T-helper 9 cell (primary cell): ENCODE results near the gene SMARCD1.

ENCODE experiments used
- DNase-seq: peaks from one replicate; pipeline ENCODE4 v3.0.0-alpha.2; 2020

Gene SMARCD1

DNA sequence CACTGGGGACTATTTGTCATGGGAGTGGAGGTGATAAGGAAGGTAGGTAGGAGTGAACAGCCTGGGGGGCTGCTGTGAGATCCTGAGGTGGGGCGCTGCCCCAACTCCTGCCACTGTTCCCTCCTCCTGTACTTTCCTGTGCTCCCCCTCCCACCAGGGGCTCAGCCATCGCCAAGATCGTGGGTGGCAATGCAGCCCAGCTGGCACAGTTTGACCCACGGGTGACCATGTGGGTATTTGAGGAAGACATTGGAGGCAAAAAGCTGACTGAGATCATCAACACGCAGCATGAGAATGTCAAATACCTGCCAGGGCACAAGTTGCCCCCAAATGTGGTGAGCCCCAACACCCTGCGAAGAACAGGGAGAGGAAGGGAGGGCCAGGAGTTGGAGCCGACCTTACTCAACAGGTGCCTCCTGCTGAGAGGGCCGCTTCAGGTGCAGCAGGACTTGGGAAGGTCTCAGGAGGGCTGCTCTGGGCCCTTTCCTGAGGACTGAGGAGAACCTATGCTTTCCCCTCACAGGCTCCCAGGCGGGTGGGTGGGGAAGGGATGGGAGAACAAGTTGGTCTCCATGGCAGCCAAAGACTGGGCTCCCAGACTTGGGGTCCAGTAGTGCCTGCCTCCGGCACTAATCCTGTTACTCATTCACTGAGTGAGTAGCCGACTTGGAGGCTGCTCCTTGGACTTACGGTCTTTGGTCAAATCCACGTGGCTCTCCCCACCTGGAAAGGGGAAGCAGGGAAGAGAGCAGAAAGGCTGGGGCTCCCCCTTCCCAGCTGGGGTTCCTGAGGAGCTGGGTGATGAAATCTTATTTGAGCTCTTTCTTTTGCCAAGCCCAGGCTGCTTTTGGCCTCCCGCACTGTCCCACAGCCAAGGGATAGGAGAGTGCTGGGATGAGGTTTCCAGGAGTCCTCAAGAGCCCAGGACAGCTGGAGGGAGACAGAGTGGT, 19.6 kb downstream of the SMARCD1 start:
- DNase-seq: no peak

DNA sequence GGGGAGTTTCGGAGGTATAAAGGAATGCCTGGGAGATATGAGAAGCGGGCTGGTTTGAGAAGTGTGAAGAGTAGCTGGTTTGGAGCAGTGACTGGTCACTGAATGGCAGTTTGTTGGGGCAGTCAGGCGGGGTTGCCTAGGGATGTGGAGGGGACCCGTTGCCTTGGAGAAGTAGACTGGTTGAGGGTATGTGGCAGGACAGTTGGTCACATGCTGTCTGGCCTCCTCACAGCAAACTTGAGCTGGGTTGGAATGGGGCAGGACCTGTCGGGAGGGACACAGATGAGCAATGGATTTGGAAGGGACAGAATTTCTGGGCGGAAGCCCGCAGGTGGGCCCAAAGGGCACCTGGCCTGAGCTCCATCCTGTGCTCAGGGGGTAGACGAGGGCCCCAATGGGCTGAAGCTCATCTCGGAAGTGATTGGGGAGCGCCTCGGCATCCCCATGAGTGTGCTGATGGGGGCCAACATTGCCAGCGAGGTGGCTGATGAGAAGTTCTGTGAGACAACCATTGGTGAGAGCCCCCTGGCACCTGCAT, 20.8 kb downstream of the SMARCD1 start:
- no peak for DNase-seq

DNA sequence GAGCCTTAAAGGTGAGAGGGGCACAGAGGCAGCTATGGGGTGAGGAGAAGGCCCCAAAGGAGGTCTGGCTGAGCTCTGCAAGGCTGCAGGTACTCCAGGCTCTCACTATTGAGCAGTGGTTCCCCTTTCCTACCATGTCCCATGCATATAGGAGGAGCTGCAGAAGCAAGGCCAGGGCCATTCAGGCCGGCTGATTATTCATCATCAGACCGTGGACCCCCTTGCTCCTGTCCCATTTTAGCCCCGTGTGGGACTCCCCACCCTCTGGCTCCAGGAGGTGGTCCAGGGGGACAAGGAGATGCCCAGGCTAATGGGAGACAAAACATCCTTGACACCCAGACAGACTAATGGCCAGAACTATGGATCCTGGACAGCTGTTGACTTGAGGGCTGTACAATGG, 21.8 kb downstream of the SMARCD1 start:
- DNase-seq: no peak

DNA sequence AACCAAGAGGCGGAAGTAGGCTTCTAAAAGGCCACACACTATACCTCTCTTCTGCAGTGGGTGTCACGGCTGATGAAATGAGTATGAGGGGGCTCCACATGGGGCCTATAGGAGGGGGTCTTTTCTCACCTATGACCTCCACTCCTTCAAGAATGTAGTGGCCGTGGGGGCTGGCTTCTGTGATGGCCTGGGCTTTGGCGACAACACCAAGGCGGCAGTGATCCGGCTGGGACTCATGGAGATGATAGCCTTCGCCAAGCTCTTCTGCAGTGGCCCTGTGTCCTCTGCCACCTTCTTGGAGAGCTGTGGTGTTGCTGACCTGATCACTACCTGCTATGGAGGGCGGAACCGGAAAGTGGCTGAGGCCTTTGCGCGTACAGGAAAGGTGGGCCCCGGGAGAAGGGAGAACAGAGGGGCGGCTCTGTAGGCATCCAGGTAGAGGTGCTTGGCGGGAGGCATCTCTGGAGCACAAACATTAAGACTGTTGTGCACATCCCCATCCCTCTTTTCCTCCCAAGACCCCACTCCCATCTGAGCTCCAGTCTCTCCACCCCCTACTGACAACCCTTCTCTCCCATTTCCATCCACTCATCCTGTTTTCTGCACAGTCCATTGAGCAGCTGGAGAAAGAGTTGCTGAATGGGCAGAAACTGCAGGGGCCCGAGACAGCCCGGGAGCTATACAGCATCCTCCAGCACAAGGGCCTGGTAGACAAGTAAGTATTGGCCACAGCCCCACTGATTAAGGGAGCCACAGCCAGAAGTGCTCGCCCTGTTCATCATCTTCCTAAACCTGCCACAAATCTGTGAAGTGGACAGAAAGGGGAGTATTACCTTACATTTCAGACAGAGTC, 22.5 kb downstream of the SMARCD1 start:
- no peak for DNase-seq

DNA sequence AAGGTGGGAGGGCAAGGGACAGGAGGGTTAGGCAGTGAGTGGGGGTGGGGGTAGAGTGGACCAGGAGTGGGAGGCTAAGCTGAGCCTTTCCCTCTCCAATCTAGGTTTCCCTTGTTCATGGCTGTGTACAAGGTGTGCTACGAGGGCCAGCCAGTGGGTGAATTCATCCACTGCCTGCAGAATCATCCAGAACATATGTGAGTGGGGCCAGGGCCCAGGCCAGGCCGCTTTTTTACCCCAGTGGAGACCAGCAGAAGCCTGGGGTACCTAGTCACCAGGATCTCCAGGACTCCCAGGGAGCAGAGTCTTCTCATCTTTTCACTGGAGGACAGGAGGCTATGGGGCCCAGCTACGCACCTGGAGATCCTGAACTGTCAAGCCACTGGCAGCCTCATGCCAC, 24.2 kb downstream of the SMARCD1 start:
- no peak for DNase-seq

DNA sequence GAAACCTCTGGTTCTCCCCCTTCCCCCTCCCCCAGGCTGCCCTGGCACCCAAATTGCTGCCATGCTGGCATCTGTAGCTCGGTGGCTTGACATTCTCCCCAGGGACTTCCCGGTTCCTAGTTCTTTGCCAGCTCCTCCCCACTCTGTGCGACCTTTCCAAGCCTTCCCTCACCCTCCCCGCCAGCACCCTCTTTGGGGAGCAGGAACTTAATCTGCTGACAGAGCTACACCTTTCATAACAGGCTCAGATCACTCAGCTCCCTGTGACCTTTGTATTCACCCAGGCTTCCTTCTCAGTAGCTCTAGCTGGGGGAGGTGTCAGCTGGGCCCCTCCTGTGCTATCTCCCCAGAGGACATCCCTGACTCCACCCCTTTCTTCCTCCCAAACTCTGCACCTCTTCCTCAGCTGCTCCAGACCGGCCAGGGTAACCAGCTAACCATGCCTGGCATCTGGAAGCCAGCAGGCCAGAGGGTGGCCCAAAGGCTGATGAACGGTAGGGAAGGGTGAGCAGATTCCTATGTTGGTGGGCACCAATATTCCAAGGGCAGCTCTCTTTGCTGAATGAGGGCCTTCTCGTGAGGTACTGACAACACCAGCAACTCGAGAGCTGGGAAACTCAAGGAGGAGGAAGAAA, 25.1 kb downstream of the SMARCD1 start:
- DNase-seq: no peak

DNA sequence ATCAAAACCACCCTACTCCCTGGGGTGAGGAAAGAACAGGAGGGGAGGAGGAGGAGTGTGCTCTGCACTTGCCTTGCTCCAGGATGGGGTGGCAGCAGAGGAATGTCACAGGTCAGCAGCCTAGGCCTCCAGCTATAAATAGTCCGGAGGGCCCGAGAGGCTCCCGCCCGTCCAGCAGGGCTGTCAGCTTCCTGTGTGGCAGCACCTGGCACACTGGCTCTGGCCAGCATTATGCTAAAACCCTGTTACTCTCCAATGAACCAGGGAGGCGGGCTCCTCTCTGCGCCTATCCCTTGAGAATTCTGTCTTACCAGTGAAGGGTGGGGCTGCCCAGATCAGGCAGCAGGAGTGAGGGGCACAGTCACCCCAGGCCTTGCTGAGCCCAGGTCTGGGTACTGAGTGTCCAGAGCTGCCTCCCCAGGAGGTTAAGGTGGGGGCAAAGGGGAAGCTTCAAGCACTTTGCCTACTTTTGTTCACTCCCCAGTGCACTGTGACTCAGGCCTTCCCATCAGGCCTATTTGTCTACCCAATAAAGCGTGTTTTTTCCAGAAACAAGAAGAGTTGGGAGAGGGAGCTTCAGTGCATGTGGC, 25.7 kb downstream of the SMARCD1 start:
- no peak for DNase-seq

DNA sequence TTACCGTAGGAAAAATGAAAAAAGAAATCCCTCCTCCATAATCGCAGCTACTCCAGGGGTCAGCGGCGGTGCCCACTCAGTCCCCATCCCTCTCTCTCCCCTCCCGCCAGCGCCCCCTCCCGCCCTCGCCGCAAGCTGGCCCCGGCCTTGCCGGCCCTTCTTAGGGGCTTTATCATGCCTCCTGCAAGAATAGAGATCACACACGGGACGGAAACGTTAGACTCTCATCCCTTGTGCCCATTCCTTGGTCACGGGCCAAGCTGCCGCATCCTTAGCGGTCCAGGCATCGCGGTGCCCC, 26.2 kb downstream of the SMARCD1 start:
- no peak for DNase-seq

DNA sequence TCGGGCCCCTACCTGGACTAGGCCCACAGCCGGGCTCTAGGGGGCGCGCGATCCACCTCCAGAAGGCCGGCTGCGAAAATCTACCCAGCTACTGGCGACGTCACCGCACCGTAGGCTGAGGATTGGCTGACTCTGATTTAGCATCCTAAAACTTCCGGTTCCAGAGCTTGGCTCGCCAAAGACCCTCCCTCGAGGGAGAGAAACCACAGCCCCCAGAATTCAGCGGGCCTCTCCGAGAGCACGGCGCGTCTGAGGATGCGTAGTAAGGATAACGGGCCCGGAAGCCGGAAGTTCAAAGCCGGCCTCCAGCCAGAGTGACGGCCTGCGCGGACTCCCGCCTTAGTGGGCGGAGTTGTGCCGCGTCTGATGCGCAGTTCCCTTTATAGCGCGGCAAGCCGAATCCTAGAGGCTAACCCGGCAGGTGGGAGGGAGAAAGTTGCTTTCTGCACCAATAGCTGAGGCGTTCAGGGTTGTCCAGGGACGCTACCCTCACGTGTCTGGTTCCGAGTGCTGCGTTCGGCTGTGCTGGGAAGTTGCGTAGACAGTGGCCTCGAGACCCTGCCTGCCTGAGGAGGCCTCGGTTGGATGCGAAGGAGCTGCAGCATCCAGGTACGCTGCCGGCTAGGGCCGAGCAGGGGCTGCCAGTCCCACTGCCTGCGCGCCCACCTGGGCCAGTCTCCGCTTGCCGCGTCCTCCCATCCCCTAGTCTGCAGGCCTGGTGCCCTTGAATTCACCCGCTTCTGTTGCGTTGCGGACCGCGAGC, 26.7 kb downstream of the SMARCD1 start, which contains the start of gene COX14:
Gene COX14, plus strand, starts transcription at position 544 of the 763 bp plus-strand sequence. CDS start 7,808 bp downstream, outside the sequence.
- DNase-seq: peak; percentile 99

DNA sequence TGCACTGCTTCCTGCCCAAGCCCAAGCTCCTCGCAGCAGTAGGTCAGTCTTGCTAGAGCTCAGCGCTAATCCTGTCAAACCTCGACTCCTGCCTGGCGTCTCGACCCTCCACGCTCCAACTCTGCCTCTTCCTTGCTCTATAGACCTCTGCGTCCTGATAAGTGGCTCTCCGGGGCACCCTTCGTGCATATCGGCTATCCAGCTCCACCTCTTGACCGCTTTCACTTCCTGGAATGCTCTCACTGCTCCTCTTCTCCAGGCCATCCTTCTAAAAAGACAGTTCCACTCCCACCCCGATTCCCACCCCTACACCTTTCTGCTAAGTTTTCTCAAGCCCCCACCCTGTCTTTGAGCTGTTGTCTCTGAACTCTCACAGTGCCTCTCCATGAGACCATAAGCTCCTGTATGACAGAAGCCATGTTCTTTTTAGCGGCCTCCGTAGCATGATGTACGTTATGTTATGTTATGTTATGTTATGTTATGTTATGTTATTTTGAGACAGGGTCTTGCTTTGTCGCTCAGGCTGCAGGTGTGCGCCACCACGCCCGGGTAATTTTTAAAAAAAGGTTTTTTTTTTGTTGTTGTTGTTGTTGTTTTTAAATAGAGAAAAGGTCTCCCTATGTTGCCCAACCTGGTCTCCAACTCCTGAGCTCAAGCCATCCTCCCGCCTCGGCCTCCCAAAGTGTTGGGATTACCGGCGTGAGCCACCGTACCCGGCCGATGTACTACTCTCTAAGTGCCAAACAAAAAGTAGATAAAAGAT, 27.5 kb downstream of the SMARCD1 start:
- DNase-seq: peak; percentile 10

DNA sequence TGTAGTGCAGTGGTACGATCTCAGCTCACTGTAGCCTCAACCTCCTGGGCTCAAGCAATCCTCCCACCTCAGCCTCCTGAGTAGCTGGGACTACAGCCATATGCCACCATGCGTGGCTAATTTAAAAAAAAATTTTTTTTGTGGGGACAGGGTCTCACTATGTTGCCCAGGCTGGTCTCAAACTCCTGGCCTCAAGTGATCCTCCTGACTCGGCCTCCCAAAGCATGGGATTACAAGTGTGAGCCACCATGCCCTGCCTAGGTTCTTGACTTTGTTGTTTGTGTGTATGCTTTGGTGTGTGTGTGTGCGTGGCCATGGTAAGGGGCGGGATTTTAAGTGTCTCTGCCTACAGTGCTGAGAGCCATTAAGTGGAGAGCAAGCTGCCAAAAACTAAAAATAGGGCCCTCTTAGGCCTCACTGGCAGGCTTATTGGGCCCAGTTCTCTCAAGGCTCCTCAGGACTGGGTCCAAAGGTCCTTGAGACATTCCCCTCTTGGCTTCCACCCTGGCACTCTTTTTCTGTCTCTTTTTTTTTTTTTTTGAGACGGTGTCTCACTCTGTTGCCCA, 32.0 kb downstream of the SMARCD1 start:
- no peak for DNase-seq

DNA sequence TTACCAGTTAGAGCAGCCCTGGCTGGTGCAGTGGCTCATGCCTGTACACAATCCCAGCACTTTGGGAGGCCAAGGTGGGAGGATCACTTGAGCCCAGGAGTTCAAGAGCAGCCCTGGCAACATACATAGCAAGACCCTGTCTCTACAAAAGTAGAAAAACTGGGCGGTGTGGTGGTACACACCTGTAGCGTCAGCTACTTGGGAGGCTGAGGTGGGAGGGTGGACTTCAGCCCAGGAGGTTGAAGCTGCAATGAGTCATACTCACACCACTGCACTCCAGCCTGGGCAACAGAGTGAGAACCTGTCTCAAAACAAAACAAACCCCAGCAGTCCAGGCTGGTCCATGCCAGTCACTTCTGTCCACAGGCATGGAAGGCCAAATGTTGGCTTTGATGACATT, 34.2 kb downstream of the SMARCD1 start:
- no peak for DNase-seq

DNA sequence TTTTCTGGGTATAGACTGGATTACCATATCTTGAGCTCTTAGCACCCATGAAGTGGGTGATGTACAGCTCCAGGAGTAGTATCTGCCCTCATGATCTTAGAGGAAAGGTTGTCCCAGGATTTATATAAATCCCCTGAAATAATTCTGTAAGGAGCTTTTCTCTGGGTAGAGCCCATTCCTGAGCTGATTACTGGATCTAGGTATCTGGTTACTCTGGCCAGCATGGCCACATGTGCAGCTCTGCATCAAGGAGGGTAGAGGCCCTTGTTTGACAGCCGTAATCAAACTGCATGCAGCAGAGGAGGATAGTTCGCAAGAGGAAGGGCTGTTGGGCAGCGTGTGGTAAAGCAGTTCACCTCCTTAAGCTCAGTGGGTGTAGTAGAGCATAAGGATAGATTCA, 35.4 kb downstream of the SMARCD1 start:
- DNase-seq: no peak

DNA sequence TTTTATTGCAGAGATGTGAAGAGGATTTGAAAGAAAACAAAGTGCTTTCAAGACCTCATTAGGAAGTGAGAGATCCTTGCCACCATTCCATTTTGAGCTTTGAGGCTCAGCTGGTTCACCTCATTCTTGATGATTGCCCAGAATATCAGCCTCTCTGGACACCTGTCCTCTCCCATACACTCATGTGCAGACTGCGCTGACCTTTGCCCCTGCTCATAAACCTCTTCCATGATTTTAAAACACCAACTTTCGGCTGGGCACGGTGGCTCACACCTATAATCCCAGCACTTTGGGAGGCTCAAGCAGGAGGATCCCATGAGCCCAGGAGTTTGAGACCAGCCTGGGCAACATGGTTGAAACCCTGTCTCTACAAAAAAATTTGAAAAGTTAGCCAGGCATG, 35.8 kb downstream of the SMARCD1 start:
- DNase-seq: no peak

DNA sequence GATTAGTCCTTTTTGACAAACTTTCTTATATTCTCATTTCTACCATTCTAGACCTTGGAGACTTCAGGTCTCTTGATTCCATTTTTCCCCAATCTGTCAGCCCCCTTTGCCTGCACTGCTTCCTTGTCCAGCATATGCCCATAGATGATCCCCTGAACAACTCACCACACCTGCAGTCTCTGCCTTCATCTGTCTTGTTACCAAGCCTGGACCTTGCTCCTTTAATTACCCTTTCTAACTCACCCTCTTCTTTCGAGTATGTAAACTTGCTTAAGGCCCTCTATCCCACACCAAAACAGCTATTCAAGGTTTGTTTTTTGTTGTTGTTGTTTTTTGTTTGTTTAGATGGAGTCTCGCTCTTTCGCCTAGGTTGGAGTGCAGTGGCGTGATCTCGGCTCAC, 36.5 kb downstream of the SMARCD1 start:
- DNase-seq: no peak

DNA sequence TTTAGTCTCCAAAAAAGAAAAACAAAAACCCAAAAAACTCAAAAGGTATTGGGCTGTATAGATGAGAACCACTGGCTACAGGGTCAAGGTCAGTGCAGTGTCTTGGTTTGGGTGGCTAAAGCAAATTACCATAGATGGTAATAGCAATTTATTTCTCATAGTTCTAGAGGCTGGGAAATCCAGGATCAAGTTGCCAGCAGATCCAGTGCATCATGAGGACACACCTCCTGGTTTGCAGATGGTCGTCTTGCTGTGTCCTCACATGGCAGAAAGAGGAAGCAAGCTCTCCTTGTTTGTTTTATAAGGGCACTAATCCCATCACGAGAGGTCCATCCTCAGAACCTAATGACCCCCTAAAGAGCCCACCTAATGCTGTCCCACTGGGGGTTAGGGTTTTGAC, 38.1 kb downstream of the SMARCD1 start:
- DNase-seq: no peak

DNA sequence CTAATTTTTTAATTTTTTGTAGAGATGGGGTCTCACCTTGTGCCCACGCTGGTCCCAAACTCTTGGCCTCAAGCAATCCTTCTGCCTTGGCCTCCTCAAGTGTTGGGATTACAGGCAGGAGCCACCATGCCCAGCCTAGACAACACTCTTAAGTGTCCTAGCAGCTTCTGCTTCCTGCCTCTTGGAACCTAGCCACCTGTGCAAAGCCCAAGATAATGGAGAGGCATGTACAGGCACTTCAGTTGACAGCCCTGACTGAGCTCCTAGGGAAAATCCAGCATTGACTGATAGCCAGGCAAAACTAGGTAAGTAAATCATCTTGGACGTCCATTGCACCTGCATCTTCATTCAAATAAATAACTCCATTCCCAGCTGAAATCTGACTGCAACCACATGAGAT, 42.4 kb downstream of the SMARCD1 start:
- DNase-seq: no peak

DNA sequence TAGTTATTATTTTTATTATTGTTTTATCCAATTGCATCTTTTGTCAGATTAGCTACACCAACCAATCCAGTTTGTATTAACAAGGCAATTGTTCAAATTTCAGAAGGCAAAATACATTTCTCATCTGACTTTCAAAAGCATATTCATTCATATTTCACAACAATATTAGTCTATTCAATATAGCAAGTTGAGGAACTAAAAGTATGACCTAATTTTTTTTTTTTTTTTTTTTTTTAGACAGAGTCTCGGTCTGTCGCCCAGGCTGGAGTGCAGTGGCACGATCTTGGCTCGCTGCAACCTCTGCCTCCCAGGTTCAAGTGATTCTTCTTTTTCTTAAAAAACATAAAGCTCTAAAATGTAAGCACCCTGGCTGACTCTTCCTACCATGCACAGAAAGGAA, 44.1 kb downstream of the SMARCD1 start:
- no peak for DNase-seq

DNA sequence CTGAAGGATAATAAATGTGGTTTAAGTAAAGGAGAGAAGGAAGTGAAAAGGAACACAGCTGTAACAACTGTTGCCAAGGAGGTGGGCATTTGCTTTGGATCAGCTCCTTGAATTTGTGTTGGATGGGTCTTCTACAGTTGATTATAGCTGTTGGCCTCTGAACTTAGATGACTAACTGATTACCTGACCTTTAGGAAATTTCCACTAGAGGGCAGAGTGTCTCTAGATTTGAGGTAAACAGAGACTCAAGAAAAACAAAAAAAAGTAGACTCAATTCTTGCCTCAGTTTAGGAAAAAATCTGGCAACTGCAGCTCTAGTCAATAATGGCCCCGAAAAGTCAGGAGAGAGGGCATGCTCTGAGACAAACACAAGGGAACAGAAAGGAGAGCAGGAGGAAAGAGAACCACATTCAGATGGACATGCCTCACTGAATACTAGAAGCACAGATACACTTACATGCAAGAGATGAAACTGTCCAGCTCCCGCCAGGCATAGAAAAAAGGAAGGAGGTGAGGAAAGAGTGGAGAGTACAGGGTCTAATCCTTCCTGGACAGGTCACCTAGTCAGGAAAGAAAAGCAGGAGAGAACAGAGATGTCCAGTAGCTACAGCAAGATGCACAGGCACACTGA, 47.5 kb downstream of the SMARCD1 start:
- DNase-seq: no peak

DNA sequence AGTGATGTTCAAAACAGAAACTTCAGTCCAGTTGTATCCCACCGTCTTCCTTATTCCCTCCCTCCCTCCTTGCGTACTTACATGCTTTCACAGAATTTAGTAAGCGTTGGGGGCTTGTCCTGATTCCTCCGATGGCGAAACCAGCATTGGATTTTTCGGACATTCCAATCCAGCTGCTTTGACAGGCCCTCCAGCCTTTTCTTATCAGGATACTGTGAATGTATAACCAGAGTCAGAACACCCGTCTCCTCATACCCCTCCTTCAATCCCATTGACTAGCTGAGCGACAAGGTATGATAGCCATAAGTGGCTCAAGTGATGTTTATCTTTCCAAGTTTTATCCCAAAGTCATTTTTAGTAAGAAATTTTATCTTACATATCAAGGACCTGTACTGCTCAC, 57.9 kb downstream of the SMARCD1 start:
- DNase-seq: no peak
